Measurements from ENCODE around the gene WDR64. TPM values are rescaled to one million over a fixed set of nuclear protein-coding genes. Genes with fewer than 3 reads are reported as not detected.

WDR64 gene
- total RNA-seq, 3 donors from 2014 or later (not counting 1 experiment from before 2014, with no cell fraction given): not detected

- H3K36me3 Mint-ChIP-seq: no peaks in the 10 kb centered on the region
- Histone ChIP-seq H3K4me1 (ENCODE audit: control insufficient read depth, insufficient read depth, low read length) (no peaks in the 10 kb centered on the region), H3K36me3 (ENCODE audit: control insufficient read depth, insufficient read depth, low read length) (no peaks in the 10 kb centered on the region), H3K4me3 (ENCODE audit: low read length) (no peak overlapping the region), H3K9me3 (ENCODE audit: control insufficient read depth, insufficient read depth, low read length) (no peaks in the 10 kb centered on the region), H3K27ac (ENCODE audit: low read length) (no peak overlapping the region), H3K27me3 (ENCODE audit: control insufficient read depth, insufficient read depth, low read length) (peaks cover 2% of the 10 kb centered on the region)
- DNase-seq: no peak
- WGBS (ENCODE audit: insufficient coverage): 88% methylated on average over 2 of the region's 2 CpGs
- no peaks in the 10 kb centered on the region for H3K9me3 Mint-ChIP-seq
- intact Hi-C loops (cut with micrococcal nuclease): no loop called here
- no peak for ATAC-seq
- peaks cover 24 to 29% of the 10 kb centered on the region in 2 donors for H3K27me3 Mint-ChIP-seq (ENCODE audit: low read depth in 2 of 2)
- no peak overlapping the region for H3K27ac Mint-ChIP-seq
- TF ChIP-seq CTCF (IDR thresholded peaks at IDR 0.05): no peak
- H3K4me3 Mint-ChIP-seq: no peak overlapping the region
- H3K4me1 Mint-ChIP-seq: no peaks in the 10 kb centered on the region
Observed at GRCh38 chr1:241827264-241827663, 175.2 kb downstream of the WDR64 start.

GRCh38 chr1:241828463-241829021 is 176.5 kb downstream of the WDR64 start:
- no peak for DNase-seq
- Mint-ChIP-seq H3K27me3 (ENCODE audit: low read depth in 2 of 2) (peaks cover 32 to 37% of the 10 kb centered on the region in 2 donors), H3K9me3 (no peaks in the 10 kb centered on the region), H3K4me3 (no peak overlapping the region), H3K4me1 (no peaks in the 10 kb centered on the region), H3K27ac (no peak overlapping the region), H3K36me3 (no peaks in the 10 kb centered on the region)
- no peak overlapping the region for H3K27ac ChIP-seq (ENCODE audit: low read length)
- no peak for ATAC-seq
- TF ChIP-seq CTCF (IDR thresholded peaks at IDR 0.05): no peak
- H3K4me1 ChIP-seq (ENCODE audit: control insufficient read depth, insufficient read depth, low read length): no peaks in the 10 kb centered on the region
- H3K36me3 ChIP-seq (ENCODE audit: control insufficient read depth, insufficient read depth, low read length): no peaks in the 10 kb centered on the region
- H3K4me3 ChIP-seq (ENCODE audit: low read length): no peak overlapping the region
- WGBS (ENCODE audit: insufficient coverage): 86% methylated on average over 3 of the region's 3 CpGs
- peaks cover 2% of the 10 kb centered on the region for H3K27me3 ChIP-seq (ENCODE audit: control insufficient read depth, insufficient read depth, low read length)
- H3K9me3 ChIP-seq (ENCODE audit: control insufficient read depth, insufficient read depth, low read length): no peaks in the 10 kb centered on the region
- intact Hi-C loops (cut with micrococcal nuclease): no loop called here

- no peak for ATAC-seq
- intact Hi-C loops (cut with micrococcal nuclease): no loop called here
Observed at GRCh38 chr1:241829468-241829867, 177.4 kb downstream of the WDR64 start.

More at GRCh38 chr1:241829468-241829867, 177.4 kb downstream of the WDR64 start:
- Histone ChIP-seq H3K27ac (ENCODE audit: low read length) (no peak overlapping the region), H3K27me3 (ENCODE audit: control insufficient read depth, insufficient read depth, low read length) (peaks cover 2% of the 10 kb centered on the region), H3K4me3 (ENCODE audit: low read length) (no peak overlapping the region), H3K4me1 (ENCODE audit: control insufficient read depth, insufficient read depth, low read length) (no peaks in the 10 kb centered on the region), H3K36me3 (ENCODE audit: control insufficient read depth, insufficient read depth, low read length) (no peaks in the 10 kb centered on the region), H3K9me3 (ENCODE audit: control insufficient read depth, insufficient read depth, low read length) (no peaks in the 10 kb centered on the region)
- Mint-ChIP-seq H3K4me3 (no peak overlapping the region), H3K27me3 (ENCODE audit: low read depth in 2 of 2) (peaks cover 29 to 30% of the 10 kb centered on the region in 2 donors), H3K36me3 (no peaks in the 10 kb centered on the region), H3K9me3 (no peaks in the 10 kb centered on the region), H3K27ac (no peak overlapping the region), H3K4me1 (no peaks in the 10 kb centered on the region)
- DNase-seq: no peak
- TF ChIP-seq CTCF (IDR thresholded peaks at IDR 0.05): no peak

All from natural killer cell (primary cell).